ENCODE measurements around the gene NCAM1. TPM values are rescaled to one million over a fixed set of nuclear protein-coding genes. Genes with fewer than 3 reads are reported as not detected.

NCAM1 gene
- total RNA-seq, 1 experiment from 2014 or later, result 0.22 TPM

DNA sequence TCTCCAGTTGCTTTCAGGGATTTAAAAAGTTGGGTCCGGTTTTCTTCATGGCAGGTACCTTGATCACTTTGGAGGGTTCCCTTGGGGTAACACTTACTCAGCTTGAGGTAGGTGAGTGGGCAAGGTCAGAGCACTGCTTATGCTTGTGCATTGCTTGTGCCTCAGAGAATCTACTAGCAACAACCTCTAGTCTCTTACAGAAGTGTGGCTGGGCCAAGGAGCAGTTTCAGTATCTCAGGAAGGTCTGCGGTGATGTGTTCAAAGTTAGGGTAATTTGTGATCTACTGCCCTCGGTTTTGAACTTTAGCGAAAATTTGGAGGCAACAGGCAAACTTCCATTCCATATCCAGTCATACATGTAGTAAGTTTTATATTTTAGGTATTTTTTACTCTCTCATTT, 62.8 kb downstream of the NCAM1 start (continued):
- TF ChIP-seq REST (IDR thresholded peaks at IDR 0.05; ENCODE audit: low read depth), result no peak

GRCh38 chr11:113026778-113027177, 65.6 kb downstream of the NCAM1 start:
- intact Hi-C loops (cut with micrococcal nuclease), result no loop called here
- RAD21 ChIA-PET (ENCODE audit: low non-redundant PET in 1 of 2, low total read pairs in 2 of 2, uncharacterized antibody in 2 of 2, unreplicated experiment in 2 of 2), result no interaction called here
- ATAC-seq, result no peak

More at GRCh38 chr11:113026778-113027177, 65.6 kb downstream of the NCAM1 start:
- TF ChIP-seq ZNF274 (IDR thresholded peaks at IDR 0.05; ENCODE audit: low read depth, low read length) (no peak), REST (IDR thresholded peaks at IDR 0.05; ENCODE audit: low read depth) (no peak), JUND (IDR thresholded peaks at IDR 0.05) (no peak), EZH2phosphoT487 (IDR thresholded peaks at IDR 0.05; ENCODE audit: borderline replicate concordance) (no peak)
- DNase-seq (ENCODE audit: low read depth, low spot score), result no peak
- BruUV-seq (replicated peaks), result no TSS peak
- ChIA-PET POLR2A (no interaction called here), CTCF (no interaction called here)
- peaks cover 40% of the 10 kb centered on the region for H3K27me3 ChIP-seq (ENCODE audit: insufficient read depth, low read length)
- no peak overlapping the region for H3K4me2 ChIP-seq (ENCODE audit: low read length)
- no peaks in the 10 kb centered on the region for H3K4me1 ChIP-seq (ENCODE audit: control insufficient read depth in 1 of 2, insufficient read depth in 2 of 2, low read length in 2 of 2)
- no peaks in the 10 kb centered on the region for H3K9me2 ChIP-seq (ENCODE audit: insufficient read depth)
- no peak overlapping the region for H3K4me3 ChIP-seq (replicated peaks in 1 of 2; ENCODE audit: low read depth in 1 of 2, low read length in 2 of 2)
- H3K9me3 ChIP-seq (ENCODE audit: control insufficient read depth in 1 of 2, insufficient read depth in 1 of 2, low read depth in 1 of 2, low read length in 2 of 2), result no peaks in the 10 kb centered on the region
- H3K9ac ChIP-seq (ENCODE audit: low read length), result no peak overlapping the region
- no peaks in the 10 kb centered on the region for H3K79me2 ChIP-seq (ENCODE audit: insufficient read depth, low read length)
- H4K20me1 ChIP-seq (ENCODE audit: insufficient read depth), result no peaks in the 10 kb centered on the region; the same call in 1 of the 2 replicates
- no peak overlapping the region for H3K27ac ChIP-seq (ENCODE audit: low read depth, low read length)
- no peaks in the 10 kb centered on the region for H3K36me3 ChIP-seq (ENCODE audit: control insufficient read depth in 1 of 2, insufficient read depth in 2 of 2, low read length in 2 of 2)
- no peak overlapping the region for H2AFZ ChIP-seq (ENCODE audit: low read depth, low read length, poor library complexity, severe bottlenecking)
